GM12891 (cell line): ENCODE data around the gene API5.

Experiments used
- POLR2A ChIP-seq: IDR thresholded peaks from 2 replicates; pipeline ENCODE4 v1.6.1; 2011; ENCODE audit warnings: low read depth, low read length, control low read depth
- POLR2AphosphoS5 ChIP-seq: IDR thresholded peaks from 2 replicates; pipeline ENCODE4 v1.6.1; 2011; ENCODE audit warnings: low read depth, low read length, control low read depth
- POU2F2 ChIP-seq: IDR thresholded peaks from 2 replicates; pipeline ENCODE4 v1.6.1; 2011; ENCODE audit warnings: low read depth, mild to moderate bottlenecking, control low read depth, low read length, moderate library complexity
- SPI1 ChIP-seq: IDR thresholded peaks from 2 replicates; pipeline ENCODE4 v1.6.1; 2011; ENCODE audit warnings: low read depth, low read length, control low read depth

GRCh38 chr11:43328482-43328881, 16.7 kb downstream of the API5 start:
- no peak for TF ChIP-seq POU2F2
- no peak for TF ChIP-seq POLR2A
- TF ChIP-seq POLR2AphosphoS5: no peak
- no peak for TF ChIP-seq SPI1
